Keratinocyte (primary cell): Measurements from ENCODE around the gene AGAP1. TPM values are rescaled to one million over a fixed set of nuclear protein-coding genes. Genes with fewer than 3 reads are reported as not detected.

ENCODE experiments used
- DNase-seq: peaks from one replicate; pipeline ENCODE4 v3.0.0-alpha.2; 2011; ENCODE audit warnings: low read depth, missing footprints, low spot score
- FAIRE-seq: peaks from 2 replicates; lab custom pipeline; 2011; peaks lifted over from hg19 to GRCh38; lab: Jason Lieb, UNC
- H2AFZ ChIP-seq: 2 replicates; pipeline ENCODE4 v1.6.0; 2012; ENCODE audit warnings: low read length, control low read depth, inconsistent platforms; ENCODE audit not compliant: control insufficient read depth
- H3K27ac ChIP-seq: 2 replicates; pipeline ENCODE4 v1.5.1; 2011; ENCODE audit warnings: low read length; ENCODE audit not compliant: control insufficient read depth, insufficient read depth
- H3K27me3 ChIP-seq: 3 replicates; pipeline ENCODE4 v1.6.0; 2011; ENCODE audit warnings: low read length; ENCODE audit not compliant: control insufficient read depth, insufficient read depth; ENCODE audit errors: extremely low read depth
- H3K36me3 ChIP-seq, 2 experiments: 2 replicates in 1 of 2; 3 replicates in 1 of 2; pipeline ENCODE4 v1.5.1; 2011; ENCODE audit warnings: low read length in 2 of 2, mild to moderate bottlenecking in 1 of 2; ENCODE audit not compliant: control insufficient read depth in 2 of 2, insufficient read depth in 2 of 2; ENCODE audit errors: extremely low read depth in 1 of 2
- H3K4me1 ChIP-seq: 3 replicates; pipeline ENCODE4 v1.5.1; 2011; ENCODE audit warnings: low read length; ENCODE audit not compliant: control insufficient read depth, insufficient read depth; ENCODE audit errors: extremely low read depth
- H3K4me2 ChIP-seq: 3 replicates; pipeline ENCODE4 v1.6.0; 2011; ENCODE audit warnings: low read depth, low read length; ENCODE audit not compliant: control insufficient read depth, insufficient read depth; ENCODE audit errors: extremely low read depth
- H3K4me3 ChIP-seq, 3 experiments: fragments of 200-600 bp in 1 of 3; sonication (generic) in 1 of 3; 2 replicates in 2 of 3; 3 replicates in 1 of 3; pipeline ENCODE4 v1.5.1; 2011 to 2016; ENCODE audit warnings: low read length in 3 of 3, mild to moderate bottlenecking in 3 of 3, control low read depth in 2 of 3, inconsistent platforms in 1 of 3, low read depth in 1 of 3, mixed read lengths in 1 of 3, mixed run types in 1 of 3, moderate library complexity in 1 of 3; ENCODE audit not compliant: control insufficient read depth in 2 of 3, insufficient read depth in 2 of 3; ENCODE audit errors: extremely low read depth in 1 of 3
- H3K79me2 ChIP-seq: 2 replicates; pipeline ENCODE4 v1.6.0; 2012; ENCODE audit warnings: low read length; ENCODE audit not compliant: control insufficient read depth, insufficient read depth
- H3K9ac ChIP-seq: 3 replicates; pipeline ENCODE4 v1.6.0; 2011; ENCODE audit warnings: low read length; ENCODE audit not compliant: control insufficient read depth, insufficient read depth; ENCODE audit errors: extremely low read depth
- H3K9me1 ChIP-seq: 3 replicates; pipeline ENCODE4 v1.6.0; 2011; ENCODE audit warnings: low read length; ENCODE audit not compliant: control insufficient read depth, insufficient read depth; ENCODE audit errors: extremely low read depth
- H3K9me3 ChIP-seq: 2 replicates; pipeline ENCODE4 v1.5.1; 2012; ENCODE audit warnings: low read depth, low read length; ENCODE audit not compliant: control insufficient read depth
- H4K20me1 ChIP-seq: 3 replicates; pipeline ENCODE4 v1.6.0; 2011; ENCODE audit warnings: low read length; ENCODE audit not compliant: control insufficient read depth, insufficient read depth; ENCODE audit errors: extremely low read depth
- EZH2 ChIP-seq: IDR thresholded peaks from one replicate; pipeline ENCODE4 v1.6.1; 2012; ENCODE audit warnings: inconsistent platforms, mild to moderate bottlenecking, low read length, moderate library complexity
- dilution Hi-C: fragments of 300-500 bp; cut with MboI; formaldehyde crosslinking; loops from one replicate; pipeline ENCODE4 v1.7.0; 2020; ENCODE audit warnings: low sequenced_read_pairs; ENCODE audit not compliant: extremely low pct_ligation_motif_present
- polyA plus RNA-seq, 5 experiments: library from polyadenylated mRNA; depleted of rRNA in 3 of 5; stranded (reverse) in 3 of 5; stranded (forward) in 1 of 5; unstranded in 1 of 5; fragments of >200 nt; gene quantifications; 1 replicate in 1 of 5; 2 replicates in 3 of 5; 3 replicates in 1 of 5; pipeline versions ENCODE4 v1.2.1 to v1.2.3, GENCODE V29; 2011 to 2012; ENCODE audit warnings: missing spikeins in 2 of 5, low read depth in 1 of 5, low replicate concordance in 1 of 5
- TF ChIP-seq, protein P1 (sequence below), 3 experiments: IDR thresholded peaks in 1 of 3; conservative IDR thresholded peaks in 1 of 3; optimal IDR thresholded peaks in 1 of 3; 2 replicates in 2 of 3; 3 replicates in 1 of 3; pipeline versions ENCODE3 to v1.5.1; 2011; ENCODE audit warnings: low read length in 3 of 3, mild to moderate bottlenecking in 3 of 3, moderate library complexity in 2 of 3, control low read depth in 1 of 3, inconsistent platforms in 1 of 3; ENCODE audit not compliant: insufficient read depth in 2 of 3; ENCODE audit errors: extremely low read depth in 1 of 3

Gene AGAP1
- polyA plus RNA-seq, 1 donor (not counting 4 experiments of a cell fraction or from before 2014, with no cell fraction given), result 12.6 TPM

DNA sequence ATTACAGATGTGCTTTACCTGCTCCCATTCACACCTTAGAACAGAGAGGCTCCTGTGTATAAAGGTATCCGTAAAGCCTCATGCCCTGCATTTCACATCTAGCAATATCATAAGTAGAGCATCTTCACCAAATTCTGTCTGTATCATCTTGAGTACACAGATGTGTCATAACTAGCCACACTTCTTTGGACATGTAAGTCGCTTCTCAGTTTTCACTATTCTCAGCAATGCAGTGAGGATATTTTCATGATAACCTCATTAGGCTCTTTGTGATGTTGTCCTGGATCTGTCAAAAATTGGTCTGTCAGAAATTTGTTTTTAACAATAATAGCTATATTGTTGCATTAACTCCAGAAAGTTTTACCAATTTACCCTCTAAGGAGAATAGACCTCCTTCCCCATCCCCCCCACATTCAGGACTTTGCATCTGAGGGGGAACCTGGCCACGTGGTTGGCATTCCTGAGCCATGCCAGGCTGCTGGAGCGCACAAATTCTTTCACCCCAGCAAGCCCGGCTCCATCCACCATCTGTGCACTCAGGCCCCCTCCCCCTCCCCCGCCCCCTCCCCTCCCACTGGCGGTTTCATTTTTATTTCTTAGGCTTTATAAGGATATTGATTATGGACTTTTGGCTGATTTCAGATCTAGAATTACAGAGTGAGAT is 34.1 kb downstream of the AGAP1 start:
- peaks cover 12% of the 10 kb centered on the region for H4K20me1 ChIP-seq
- H3K36me3 ChIP-seq, result no peaks in the 10 kb centered on the region
- dilution Hi-C loops, result no loop called here
- FAIRE-seq, result no peak
- H3K9me3 ChIP-seq, result no peaks in the 10 kb centered on the region
- no peaks in the 10 kb centered on the region for H3K4me1 ChIP-seq
- H3K79me2 ChIP-seq, result peaks cover 45% of the 10 kb centered on the region
- peaks cover 5% of the 10 kb centered on the region for H3K9me1 ChIP-seq
- TF ChIP-seq, protein P1, sequence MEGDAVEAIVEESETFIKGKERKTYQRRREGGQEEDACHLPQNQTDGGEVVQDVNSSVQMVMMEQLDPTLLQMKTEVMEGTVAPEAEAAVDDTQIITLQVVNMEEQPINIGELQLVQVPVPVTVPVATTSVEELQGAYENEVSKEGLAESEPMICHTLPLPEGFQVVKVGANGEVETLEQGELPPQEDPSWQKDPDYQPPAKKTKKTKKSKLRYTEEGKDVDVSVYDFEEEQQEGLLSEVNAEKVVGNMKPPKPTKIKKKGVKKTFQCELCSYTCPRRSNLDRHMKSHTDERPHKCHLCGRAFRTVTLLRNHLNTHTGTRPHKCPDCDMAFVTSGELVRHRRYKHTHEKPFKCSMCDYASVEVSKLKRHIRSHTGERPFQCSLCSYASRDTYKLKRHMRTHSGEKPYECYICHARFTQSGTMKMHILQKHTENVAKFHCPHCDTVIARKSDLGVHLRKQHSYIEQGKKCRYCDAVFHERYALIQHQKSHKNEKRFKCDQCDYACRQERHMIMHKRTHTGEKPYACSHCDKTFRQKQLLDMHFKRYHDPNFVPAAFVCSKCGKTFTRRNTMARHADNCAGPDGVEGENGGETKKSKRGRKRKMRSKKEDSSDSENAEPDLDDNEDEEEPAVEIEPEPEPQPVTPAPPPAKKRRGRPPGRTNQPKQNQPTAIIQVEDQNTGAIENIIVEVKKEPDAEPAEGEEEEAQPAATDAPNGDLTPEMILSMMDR (optimal IDR thresholded peaks at IDR 0.05 in 1 of 3, IDR thresholded peaks at IDR 0.05 in 1 of 3, conservative IDR thresholded peaks at IDR 0.05 in 1 of 3; ENCODE audit: extremely low read depth in 1 of 3, insufficient read depth in 2 of 3, low read length in 3 of 3), result no peak
- no peak for TF ChIP-seq EZH2
- no peak overlapping the region for H3K27ac ChIP-seq
- no peaks in the 10 kb centered on the region for H3K27me3 ChIP-seq
- H3K4me2 ChIP-seq, result no peak overlapping the region
- no peak overlapping the region for H2AFZ ChIP-seq
- H3K4me3 ChIP-seq, result no peak overlapping the region
- no peak overlapping the region for H3K9ac ChIP-seq
- no peak for DNase-seq

DNA sequence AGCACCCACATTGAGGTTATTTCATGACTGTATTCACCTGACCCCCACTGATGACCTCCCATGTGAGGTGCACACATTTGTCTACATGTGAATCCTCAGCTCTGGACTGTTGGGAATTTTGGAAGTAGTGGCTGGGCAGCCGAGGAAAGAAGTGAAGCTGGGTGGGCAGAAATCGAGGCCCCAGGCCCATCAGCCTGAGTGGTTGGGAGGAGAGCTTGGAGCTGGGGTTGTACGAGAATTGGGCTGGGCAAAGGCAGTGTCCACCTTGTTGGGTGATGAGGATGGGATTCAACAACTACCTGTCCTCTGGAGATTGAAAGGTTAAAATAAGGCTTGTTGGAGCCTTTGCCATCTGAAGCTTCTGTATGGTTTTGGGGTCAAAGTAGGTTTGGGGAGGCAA is 35.8 kb downstream of the AGAP1 start:
- FAIRE-seq, result no peak
- H2AFZ ChIP-seq, result no peak overlapping the region
- no peak overlapping the region for H3K27ac ChIP-seq
- peaks cover 3% of the 10 kb centered on the region for H3K9me1 ChIP-seq
- H3K9me3 ChIP-seq, result no peaks in the 10 kb centered on the region
- H3K9ac ChIP-seq, result no peak overlapping the region
- dilution Hi-C loops, result no loop called here
- H3K36me3 ChIP-seq, result no peaks in the 10 kb centered on the region
- H3K4me2 ChIP-seq, result no peak overlapping the region
- H3K79me2 ChIP-seq, result peaks cover 36% of the 10 kb centered on the region
- H3K4me1 ChIP-seq, result peaks cover under 1% of the 10 kb centered on the region
- no peaks in the 10 kb centered on the region for H3K27me3 ChIP-seq
- H3K4me3 ChIP-seq, result no peak overlapping the region
- no peak for DNase-seq
- peaks cover 11% of the 10 kb centered on the region for H4K20me1 ChIP-seq
- TF ChIP-seq, protein P1 (optimal IDR thresholded peaks at IDR 0.05 in 1 of 3, IDR thresholded peaks at IDR 0.05 in 1 of 3, conservative IDR thresholded peaks at IDR 0.05 in 1 of 3; ENCODE audit: extremely low read depth in 1 of 3, insufficient read depth in 2 of 3, low read length in 3 of 3), result no peak
- no peak for TF ChIP-seq EZH2
